ENCODE measurements around the gene PLPPR1.

Gene PLPPR1

GRCh38 chr9:101065930-101066329, 37.4 kb downstream of the PLPPR1 start:
- DNase-seq (ENCODE audit: extremely low read depth, low read depth), result no peak
- TF ChIP-seq, protein P1, sequence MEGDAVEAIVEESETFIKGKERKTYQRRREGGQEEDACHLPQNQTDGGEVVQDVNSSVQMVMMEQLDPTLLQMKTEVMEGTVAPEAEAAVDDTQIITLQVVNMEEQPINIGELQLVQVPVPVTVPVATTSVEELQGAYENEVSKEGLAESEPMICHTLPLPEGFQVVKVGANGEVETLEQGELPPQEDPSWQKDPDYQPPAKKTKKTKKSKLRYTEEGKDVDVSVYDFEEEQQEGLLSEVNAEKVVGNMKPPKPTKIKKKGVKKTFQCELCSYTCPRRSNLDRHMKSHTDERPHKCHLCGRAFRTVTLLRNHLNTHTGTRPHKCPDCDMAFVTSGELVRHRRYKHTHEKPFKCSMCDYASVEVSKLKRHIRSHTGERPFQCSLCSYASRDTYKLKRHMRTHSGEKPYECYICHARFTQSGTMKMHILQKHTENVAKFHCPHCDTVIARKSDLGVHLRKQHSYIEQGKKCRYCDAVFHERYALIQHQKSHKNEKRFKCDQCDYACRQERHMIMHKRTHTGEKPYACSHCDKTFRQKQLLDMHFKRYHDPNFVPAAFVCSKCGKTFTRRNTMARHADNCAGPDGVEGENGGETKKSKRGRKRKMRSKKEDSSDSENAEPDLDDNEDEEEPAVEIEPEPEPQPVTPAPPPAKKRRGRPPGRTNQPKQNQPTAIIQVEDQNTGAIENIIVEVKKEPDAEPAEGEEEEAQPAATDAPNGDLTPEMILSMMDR (IDR thresholded peaks at IDR 0.05; ENCODE audit: low read depth, low read length), result no peak

- no peak for DNase-seq (ENCODE audit: extremely low read depth, low read depth)
- TF ChIP-seq, protein P1 (IDR thresholded peaks at IDR 0.05; ENCODE audit: low read depth, low read length), result no peak
These were observed 40.2 kb downstream of the PLPPR1 start for GRCh38 chr9:101068696-101069095.

DNA sequence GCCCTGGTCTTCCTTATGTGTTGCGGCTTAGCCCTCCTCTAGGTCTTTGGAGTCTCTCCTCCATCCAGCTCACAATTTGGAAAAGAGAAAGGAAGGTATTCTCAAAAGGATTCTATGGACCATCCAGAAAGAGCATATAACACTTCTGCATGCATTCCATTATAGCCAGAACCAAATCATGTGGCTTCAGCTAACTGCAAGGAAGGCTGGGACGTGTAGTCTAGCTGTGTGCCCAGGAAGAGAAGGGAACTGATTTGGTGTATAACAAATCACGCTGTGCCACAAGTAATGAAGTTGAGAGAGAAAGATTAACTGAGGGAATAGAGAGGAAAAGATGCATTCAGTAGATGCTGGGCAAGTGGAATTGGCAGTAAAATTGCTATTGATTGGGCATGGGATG, 43.7 kb downstream of the PLPPR1 start:
- TF ChIP-seq, protein P1 (IDR thresholded peaks at IDR 0.05; ENCODE audit: low read depth, low read length), result no peak

DNA sequence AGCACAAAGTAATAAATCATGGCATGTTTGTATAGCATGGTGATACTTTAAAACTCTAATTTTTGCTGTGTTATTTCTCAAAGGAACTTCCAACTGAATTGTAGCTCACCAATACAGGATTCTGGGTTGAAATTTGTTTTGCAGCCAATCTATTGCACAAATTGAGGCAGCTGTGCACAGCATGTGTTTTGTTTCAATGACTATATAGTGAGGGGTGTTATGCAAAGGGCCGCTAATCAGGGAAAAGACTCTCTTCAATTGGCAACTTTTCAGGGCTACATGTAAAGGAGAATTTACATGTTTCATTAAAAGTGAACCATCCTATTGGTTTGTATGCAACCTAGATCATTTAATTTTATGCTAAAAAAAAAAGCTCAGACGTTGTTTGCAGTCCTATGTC, 44.6 kb downstream of the PLPPR1 start:
- DNase-seq (ENCODE audit: extremely low read depth, low read depth), result no peak
- TF ChIP-seq, protein P1 (IDR thresholded peaks at IDR 0.05; ENCODE audit: low read depth, low read length), result no peak

More for the DNA sequence above, 43.7 kb downstream of the PLPPR1 start:
- DNase-seq (ENCODE audit: extremely low read depth, low read depth), result no peak

DNA sequence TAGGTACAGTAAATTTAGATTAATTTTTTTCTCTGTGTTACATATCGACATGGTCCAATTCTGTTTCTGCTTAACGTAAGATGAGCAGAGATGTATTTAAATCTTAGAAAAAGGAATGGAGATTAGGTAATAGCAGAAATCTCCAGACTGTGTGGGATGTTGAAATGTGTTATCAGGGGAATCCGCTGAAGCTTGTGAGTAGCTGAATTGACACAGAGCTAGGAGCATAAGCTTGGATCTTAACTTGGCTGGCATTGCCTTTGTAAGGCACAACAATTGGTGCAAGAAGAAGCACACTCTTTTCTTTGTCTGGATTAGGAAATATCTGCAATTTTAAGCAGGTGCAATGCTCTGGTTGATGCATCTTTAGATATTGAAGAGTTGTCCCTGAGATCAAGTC, 53.1 kb downstream of the PLPPR1 start:
- DNase-seq (ENCODE audit: extremely low read depth, low read depth), result no peak

GRCh38 chr9:101083448-101084202, 55.1 kb downstream of the PLPPR1 start:
- TF ChIP-seq, protein P1 (IDR thresholded peaks at IDR 0.05; ENCODE audit: low read depth, low read length), result no peak
- no peak for DNase-seq (ENCODE audit: extremely low read depth, low read depth)

More for the DNA sequence above, 53.1 kb downstream of the PLPPR1 start:
- TF ChIP-seq, protein P1 (IDR thresholded peaks at IDR 0.05; ENCODE audit: low read depth, low read length), result no peak

GRCh38 chr9:101087426-101087825, 58.9 kb downstream of the PLPPR1 start:
- no peak for DNase-seq (ENCODE audit: extremely low read depth, low read depth)
- TF ChIP-seq, protein P1 (IDR thresholded peaks at IDR 0.05; ENCODE audit: low read depth, low read length), result no peak
